NOMO-1 treated with dmso at 0.1 percent for 144 hours (cell line): ENCODE measurements around the gene C9orf78.

ENCODE experiments used
- DNase-seq: peaks from one replicate; lab custom pipeline; 2025; ENCODE audit not compliant: unreplicated experiment; lab: John Stamatoyannopoulos, UW

Gene C9orf78

GRCh38 chr9:129868023-129868871 lies 33.2 kb upstream of the C9orf78 start:
- no peak for DNase-seq

GRCh38 chr9:129867136-129868022 lies 32.3 kb upstream of the C9orf78 start:
- no peak for DNase-seq

GRCh38 chr9:129866394-129867135 lies 31.5 kb upstream of the C9orf78 start:
- DNase-seq: no peak

GRCh38 chr9:129865668-129866320 lies 30.7 kb upstream of the C9orf78 start:
- DNase-seq: no peak

GRCh38 chr9:129864991-129865647 lies 30.0 kb upstream of the C9orf78 start:
- DNase-seq: no peak

- DNase-seq: peak; percentile 85
These were observed 28.1 kb upstream of the C9orf78 start for GRCh38 chr9:129863059-129863690.

- DNase-seq: no peak
These were observed 26.4 kb upstream of the C9orf78 start for GRCh38 chr9:129861447-129861827.

GRCh38 chr9:129860653-129861446 lies 25.8 kb upstream of the C9orf78 start:
- DNase-seq: no peak

GRCh38 chr9:129858167-129858962 lies 23.3 kb upstream of the C9orf78 start:
- no peak for DNase-seq

- no peak for DNase-seq
These were observed 22.1 kb upstream of the C9orf78 start for GRCh38 chr9:129857207-129857606.

- DNase-seq: no peak
These were observed 19.6 kb upstream of the C9orf78 start for GRCh38 chr9:129854588-129855110.

GRCh38 chr9:129853614-129854013 lies 18.5 kb upstream of the C9orf78 start:
- DNase-seq: no peak

GRCh38 chr9:129852579-129852978 lies 17.5 kb upstream of the C9orf78 start:
- DNase-seq: no peak

- DNase-seq: no peak
These were observed 16.7 kb upstream of the C9orf78 start for GRCh38 chr9:129851821-129852220.

GRCh38 chr9:129850821-129851550 lies 15.9 kb upstream of the C9orf78 start:
- no peak for DNase-seq

GRCh38 chr9:129849901-129850300 lies 14.8 kb upstream of the C9orf78 start:
- DNase-seq: no peak

- no peak for DNase-seq
These were observed 13.8 kb upstream of the C9orf78 start for GRCh38 chr9:129848712-129849441.
